ENCODE data around the gene SMIM1.

SMIM1 gene

DNA sequence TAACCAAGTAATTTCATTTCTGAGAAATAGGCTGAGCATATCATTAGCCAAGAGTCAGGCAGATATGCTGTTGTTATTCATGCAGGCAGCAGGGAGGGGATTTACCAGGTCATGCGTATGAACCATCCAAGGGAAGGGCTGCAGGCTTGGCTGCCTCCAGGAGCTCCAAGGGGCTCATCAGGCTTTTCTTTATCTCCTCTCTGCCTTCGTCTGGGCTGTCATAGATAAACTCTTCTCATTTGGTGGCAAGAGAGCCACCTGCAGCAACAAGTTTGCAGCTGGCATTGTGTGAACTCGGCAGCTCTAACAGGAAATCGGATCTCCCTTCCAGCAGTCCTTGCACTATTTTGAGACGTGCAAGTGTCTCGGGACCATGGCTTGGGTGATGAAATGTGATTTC lies 12.8 kb upstream of the SMIM1 start:
- DNase-seq, result no peak

DNA sequence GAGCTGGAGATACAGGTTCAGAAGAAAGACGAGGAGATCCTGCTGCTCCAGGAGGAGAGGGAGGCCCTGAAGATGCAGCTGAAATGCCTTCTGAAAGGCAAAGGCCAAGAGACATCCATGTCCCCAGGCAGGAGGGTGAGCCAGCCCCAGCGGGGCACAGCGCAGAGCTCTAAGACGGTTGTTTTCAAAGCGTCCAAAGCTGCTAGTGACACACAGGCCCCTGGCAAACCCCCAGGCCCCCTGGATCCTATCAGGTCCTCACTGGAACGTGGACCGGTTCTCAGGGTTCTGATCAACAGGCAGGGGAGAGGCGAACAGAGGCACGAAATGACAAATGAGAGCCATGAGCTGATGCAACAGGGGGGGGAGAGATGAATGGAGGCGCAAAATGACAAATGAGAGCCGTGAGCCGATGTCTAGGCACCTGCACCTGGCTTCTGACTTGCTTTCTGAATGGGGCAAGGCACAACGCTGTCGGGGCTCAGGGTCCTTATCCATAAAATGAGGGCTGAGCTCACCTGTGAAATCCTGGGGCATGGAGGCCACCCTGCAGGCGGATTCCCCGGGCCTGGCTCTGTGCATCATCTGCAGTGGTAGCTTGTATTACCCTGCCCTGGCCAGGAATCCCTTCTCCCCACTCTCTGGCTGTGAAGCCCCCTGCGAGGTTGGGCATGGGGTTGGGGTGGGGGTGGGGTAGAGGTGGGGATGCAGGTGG lies 11.1 kb upstream of the SMIM1 start:
- no peak for DNase-seq

DNA sequence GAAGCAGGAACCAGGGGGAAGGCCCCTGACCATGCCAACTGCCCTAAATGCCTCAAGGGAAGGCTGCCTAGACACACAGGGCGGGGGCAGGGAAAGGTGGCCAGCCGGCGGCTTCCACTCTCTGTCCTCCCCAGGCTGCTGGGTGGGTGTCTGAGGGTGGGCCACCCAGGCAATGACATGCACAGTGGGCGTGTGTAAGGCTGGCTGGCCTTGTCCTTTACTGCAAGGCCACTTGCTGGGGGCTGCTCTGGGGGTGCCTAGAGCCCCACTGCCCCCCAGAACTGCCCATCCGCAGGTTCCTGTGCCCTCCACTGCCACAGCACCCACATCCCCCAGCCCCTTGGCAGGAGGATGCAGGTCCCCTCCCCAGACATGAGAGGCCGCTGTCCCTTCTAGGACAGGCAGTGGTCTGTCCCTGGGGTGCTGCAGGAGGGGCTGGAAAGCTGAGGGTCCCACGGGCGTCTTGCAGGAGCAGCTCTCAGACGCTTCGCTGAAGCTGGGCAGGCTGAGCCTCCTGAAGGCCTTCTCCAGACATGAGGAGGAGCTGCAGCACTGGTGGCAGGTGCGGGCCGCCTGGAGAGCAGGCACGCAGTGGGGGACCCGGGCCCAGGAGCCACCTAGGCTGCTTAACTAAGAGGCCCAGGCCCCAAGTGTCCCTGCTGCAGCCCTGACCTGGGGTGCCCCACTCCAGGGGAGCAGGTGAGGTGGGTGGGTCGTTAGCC lies 10.2 kb upstream of the SMIM1 start:
- DNase-seq, result no peak

DNA sequence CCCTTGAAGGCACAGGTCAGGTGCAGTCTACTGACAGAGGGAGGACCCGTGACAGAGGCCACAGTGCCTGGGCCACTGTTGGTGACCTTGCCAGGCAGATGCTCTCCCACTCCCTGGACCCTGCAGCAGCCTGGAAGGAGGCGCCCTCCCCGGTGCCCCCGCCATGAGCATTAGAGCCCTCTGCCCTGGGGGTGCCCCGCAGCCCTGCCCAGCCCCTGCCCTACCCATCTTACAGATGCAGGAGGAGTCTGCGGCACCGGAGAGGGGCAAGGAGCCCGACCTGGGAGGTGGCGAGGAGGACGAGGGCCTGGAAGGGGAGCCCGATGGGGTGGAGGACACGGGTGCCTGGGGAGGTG lies 9.7 kb upstream of the SMIM1 start:
- DNase-seq, result no peak

DNA sequence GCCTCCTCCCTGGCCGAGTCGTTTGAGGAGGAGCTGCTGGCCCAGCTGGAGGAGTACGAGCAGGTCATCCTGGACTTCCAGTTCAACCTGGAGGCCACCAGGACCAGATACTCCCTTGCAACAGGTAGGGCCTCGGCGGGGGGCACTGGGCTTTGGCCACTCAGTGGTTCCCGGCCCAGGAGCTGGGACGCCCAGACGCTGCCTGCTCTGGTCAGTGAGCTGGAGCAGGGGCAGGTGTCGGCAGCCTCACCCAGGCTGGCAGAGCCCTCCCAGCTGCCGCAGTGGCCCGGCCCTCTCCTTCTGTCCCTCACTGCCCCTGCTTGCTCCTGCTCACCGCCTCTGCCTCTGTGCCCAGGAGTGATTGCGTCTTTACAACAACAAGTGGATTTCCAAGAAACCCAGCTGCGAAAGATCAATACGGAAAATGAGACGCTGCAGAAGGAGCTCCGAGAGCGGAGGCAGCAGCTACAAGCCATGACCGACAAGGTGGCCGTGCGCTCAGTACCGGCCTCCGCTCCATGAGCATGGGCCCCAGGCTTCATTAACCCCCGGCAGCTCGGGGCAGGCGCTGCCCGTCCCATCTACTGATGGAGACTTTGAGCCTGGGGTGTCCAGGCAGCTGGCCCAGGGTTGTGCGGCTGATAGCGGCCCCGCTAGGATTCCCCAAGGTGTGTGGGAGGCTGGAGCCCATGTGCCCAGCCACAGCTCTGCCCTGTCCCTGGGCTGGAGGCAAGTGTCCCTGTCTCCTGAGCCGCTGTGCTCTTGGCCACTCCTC lies 9.0 kb upstream of the SMIM1 start:
- no peak for DNase-seq

DNA sequence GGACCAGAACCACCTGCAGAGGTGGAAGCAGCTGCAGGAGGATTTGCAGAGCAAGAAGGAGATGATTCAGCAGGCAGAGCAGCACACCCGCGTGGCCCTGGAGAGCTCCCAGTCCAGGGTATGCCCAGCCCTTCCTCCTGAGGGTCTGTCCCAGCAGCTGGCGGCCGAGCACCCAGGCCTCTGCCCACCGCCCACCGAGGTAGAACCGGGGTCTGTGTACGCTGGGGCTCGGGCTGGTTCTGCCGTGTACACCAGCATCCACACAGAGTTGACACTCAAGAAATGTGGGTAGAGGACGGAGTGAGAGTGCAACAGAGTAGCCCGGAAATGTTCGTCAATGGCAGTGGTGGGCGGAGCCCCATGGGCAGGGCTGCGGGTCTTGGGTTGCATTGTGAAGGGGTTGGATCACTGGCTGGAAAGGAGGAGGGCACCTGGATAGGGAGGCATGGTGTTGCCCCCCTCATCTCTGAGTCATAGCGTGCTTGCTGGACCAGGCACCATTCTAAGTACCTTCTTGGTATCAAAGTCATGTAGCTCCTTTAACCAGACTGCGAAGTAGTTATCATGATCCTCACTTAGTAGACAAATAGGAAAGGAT lies 5.1 kb upstream of the SMIM1 start:
- no peak for DNase-seq

DNA sequence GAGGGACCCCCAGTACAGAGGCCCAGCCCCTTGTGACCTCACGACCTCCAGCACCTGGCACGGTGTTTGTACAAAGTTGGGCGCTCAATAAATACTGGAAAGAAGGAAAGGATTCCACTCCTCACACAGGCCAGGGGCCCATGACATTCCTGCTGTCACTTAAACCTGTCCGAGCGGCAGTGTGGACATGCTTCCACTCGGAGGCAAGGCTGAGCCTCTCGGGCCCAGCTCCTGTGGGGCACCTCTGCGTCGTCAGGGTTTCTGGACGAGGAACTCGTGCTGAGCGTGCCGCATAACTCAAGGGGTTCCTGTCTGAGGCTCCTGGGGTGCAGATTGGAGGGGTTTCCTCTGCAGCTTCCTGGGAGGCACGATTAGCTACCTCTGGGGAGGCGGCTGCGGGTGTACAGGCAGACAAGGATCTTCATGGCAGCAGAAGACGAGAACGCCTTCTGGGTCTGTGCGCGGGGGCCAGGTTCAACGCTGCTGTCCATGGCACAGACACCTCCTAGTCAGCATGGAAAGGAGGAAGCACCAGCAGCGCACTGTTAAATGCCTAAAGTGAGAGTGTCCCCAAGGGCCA lies 3.6 kb upstream of the SMIM1 start:
- no peak for DNase-seq

DNA sequence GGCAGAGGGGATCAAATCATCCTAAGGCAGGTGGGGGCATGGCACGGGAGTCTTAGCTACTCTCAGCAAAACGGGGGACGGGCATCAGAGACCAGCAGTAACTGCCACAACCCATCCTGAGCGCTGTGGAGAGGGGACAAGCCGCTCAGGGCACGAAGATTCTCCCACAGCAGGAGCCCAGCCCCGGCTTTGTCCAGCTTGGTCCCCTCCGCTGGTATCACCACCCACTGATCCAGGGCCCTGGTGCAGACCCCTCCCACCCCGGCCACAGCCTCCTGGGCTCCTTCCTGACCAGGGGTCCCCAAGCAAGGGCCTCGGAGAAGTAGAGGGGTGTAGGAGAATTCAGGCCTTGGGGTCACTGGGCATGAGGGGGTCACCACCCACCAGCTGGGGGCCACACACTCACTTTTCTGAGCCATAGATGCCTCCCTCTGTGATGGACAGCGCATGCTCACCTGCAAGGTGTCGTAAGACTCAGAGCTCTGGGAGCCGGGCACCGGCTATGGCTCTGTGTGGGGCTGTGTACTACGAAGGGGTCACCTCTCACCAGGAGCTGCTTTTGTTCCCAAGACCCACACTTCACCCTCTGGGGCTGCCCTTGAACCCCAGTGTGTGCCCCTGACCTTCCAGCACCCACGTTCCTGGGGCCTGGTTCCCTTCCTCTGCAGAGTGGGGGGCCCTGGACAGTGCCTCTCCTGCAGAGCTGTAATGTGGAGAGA lies 2.3 kb upstream of the SMIM1 start:
- DNase-seq, result no peak

DNA sequence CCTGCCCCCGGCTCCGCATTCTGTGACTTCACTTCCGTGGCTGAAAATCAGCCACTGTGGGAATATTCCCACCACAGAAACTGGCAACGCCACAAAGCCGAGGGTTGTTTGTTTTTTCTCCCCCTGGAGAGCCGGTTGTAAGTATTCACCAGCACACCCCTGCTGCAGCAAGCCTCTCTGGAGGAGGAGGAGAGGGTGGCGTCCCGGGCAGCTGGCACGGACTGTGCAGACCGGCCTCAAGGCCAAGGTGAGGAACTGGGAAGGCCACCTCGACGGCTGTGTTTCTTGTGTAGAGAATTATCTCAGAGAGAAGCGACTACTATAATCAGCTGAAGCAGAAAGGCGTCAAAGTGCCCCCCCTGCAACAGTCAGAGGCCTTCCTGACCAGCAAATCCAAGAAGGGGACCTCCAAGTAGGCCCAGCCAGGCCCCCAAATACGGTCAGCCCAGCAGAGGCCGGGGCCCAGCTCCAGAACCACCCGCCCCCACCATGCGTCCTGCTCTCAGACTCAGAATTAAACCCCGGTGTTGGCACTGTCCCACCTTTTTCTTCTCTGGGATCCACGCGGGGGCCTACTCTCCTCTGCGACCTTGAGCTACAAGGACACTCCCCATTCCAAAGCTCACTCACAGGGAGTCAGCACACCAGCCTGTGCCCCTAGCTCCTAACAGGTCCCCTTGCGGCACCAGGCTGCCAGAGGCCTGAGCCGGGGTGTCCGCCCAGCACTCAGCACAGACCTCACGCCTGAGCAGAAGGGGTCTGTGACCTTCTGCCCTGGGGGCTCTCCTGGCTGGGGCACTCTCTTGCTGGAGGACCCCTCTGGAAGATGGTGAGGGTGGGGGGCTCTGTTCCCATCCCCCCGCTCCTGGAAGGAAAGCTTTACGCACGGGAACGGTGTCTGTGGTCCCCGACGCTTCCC lies 1.2 kb upstream of the SMIM1 start:
- DNase-seq, result no peak

DNA sequence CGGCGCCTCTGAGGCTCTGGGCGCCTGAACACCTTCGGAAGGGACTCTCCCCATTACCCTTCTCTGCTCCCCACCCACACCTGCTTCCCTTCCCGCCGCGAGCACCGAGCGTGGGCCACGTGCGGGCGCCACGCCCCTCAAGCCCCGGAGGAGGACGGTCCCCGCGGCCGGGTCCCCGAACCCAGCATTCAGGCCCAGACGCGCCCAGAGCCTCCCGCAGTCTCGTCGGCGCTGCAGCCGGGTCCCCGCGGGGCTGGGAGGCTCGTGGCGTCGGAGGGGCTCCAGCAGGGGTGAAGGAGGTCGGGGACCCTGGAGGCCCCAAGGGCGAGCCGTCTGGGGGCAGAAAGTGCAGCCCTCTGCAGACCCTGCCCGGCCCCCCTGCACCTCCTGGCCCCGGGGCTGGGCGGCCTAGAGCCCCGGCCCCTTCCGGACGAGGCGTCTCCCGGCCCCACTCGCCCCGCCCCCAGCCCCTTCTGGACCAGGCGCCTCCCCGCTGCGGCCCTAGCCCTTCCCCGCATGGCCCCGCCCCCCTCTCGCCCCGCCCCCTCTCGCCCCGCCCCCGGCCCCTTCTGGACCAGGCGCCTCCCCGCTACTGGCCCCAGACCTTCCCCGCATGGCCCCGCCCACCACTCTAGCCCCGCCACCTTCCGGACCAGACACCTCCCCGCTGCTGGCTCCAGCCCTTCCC lies 378 bp upstream of the SMIM1 start:
- peak; percentile 92 for DNase-seq

DNA sequence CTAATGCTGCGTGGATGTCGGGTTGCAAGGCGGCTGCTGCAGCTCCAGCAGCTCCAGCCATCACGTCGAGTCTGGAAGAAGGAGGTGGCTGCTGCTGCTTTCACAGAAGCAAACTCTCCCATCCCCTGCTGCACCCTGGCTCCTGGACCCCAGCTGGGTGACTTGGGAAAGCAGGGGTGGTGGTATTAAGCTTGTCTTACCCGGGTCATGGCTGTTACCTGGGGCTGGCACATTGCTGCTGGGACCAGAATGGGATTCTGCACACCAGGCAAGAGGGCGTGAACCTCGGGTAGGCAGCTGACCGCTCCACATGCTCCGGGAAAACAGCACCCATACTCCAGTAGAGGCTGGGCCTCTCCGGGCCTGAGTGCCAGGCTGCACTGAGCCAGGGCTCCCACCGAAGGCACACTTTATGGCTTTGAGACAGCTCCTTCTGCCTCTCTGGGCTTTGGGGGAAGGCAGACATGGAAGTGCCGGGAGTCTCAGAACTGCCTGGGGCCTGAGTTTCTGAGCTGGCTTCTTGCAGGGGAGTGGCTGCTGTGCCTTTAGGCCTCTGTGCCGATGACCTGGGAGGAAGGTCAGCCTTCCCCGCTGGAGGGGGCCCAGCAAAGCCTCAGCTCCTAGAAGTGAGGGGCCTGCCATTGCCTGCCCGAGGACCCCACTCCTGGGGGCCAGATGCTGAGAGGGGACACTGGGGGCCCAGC lies 1.2 kb downstream of the SMIM1 start:
- DNase-seq, result no peak

DNA sequence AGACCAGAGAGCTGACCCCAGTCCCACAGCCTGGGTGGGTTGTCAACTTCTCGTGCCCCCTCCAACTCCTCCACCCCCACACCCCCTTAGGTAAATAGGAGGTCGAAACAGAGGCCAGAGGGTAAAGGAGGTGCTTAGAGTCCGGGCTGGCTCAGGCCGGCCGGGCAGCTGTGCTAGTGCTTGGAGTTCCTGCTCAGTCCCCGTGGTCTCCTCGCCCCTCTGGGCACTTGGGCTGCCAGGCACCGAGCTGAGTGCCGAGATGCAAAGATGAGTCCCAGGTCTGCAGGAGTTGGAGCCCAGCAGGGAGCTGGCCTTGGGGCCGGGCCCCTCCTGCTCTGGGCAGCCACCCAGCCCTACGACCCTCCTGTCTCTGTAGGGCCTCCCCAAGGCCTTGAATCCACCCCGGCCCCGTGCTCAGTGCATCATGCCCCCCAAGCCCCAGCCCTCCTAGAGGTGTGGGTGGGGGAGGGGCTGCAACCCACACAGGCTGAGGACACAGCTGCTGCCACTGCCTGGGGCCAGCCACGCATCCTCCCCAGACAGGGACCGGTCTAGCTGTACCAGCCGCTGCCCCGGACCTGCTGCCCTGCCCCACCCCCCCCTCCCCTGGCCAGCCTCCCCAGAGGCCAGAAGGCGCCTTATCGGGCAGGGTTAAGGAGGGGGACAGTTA lies 1.9 kb downstream of the SMIM1 start:
- DNase-seq, result no peak

DNA sequence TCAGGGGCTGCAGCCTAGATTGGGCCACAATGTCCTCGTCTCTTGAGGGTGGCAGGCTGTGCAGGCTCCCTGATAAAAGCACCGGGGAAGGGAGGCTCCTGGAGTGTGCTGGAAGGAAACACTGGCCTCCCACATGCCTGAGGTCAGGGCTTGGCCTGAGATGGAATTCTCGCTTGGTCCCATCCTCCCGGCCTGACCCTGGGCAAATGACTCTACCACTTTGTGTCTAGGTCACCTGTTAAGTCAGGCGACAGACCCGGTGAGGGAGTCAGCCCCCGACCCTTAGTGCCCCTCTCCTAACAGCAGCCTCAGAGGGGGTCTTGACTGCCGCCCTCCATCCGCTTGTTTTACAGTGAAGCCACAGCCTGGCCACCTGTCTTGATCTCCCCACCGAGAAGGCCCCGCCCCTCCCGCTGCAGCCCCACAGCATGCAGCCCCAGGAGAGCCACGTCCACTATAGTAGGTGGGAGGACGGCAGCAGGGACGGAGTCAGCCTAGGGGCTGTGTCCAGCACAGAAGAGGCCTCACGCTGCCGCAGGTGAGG lies 2.5 kb downstream of the SMIM1 start:
- no peak for DNase-seq

DNA sequence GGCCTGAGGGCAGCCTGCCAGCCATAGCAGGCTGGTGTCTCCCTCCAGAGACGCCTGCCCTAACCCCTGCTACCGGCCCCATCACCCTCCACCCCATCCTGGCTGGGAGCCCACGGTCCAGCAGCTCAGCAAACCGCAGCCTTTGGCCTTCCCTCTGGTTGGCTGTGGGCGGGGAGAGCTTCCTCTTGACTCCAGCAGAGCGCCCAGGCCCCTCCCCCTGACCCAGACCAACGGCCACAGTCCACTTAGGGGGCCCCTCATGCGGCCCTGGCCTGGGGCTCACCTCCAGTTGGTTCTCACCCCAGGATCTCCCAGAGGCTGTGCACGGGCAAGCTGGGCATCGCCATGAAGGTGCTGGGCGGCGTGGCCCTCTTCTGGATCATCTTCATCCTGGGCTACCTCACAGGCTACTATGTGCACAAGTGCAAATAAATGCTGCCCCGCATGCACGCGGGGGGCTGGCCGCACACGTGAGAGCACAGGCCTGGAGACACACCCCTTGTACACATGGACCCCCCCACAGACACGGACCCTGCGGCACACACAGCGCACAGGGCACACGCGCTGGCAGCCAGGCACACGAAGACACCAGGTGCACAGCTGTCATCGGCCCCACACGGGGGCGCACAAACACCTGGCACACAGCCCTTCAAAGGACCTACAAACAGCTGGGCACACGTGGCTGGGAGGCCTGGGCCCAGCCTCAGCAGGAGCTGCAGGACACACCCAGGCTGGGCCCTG lies 3.1 kb downstream of the SMIM1 start:
- peak; percentile 65 for DNase-seq

DNA sequence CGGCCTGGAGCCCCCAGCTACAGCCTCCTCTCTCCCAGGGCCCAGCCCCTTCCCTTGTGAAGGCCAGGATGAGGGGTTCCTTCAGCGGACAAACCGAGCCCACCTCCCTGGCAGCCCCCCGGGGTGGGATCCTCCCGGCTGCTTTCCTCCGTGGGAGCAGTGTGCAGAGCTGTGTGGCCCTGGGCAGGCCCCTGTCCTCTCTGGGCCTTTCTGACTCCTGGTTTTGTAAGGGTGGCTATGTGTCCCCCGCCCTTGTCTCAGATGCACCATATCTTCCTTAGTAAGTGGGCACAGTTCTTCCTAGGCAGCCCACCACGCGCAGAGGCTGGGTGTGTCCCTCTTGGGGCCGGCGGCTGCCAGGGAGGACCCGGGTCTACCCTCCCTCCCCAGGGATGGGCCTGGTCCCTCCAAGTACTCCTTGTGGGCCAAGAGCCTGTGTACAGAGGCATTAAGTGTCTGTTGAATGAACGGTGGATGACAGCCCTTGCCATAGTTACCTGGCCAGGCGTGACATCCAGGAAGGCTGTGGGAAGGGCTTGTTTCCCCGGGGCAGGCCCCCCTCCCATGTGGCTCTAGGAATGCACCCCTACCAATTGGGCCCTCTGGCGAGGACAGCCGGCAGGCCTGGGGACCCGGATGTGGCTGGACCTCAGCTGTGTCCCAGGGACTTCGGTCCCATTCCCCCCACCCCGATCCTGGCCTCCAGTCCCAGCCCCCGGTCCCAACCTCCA lies 3.8 kb downstream of the SMIM1 start:
- DNase-seq, result no peak

DNA sequence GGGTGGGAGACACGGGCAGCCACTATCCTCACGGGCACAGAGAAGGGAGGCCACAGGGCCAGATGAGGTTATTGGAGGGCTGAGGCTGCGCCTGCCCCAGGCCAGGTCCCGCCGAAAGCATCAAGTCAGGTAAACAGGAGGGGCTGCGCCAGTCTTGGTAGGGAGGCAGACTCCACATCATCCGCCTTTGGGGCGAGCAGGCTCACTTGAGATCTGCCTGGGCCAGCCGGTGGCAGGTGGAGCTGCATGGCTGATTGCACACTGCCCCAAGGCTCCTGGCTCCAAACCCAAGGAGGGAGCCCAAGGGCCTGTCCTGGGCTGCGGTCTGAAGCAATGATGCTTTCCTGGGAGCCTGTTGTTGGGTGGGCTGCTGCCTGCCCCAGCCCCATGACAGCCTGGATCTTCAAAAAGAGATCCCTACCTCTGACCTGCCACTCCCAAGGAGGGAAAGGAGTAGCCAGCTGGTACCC lies 4.6 kb downstream of the SMIM1 start:
- no peak for DNase-seq
